HG03442 (cell line): ENCODE data around the gene FGFR3.

ENCODE experiments used
- ATAC-seq: cut with Tn5 transposase; IDR thresholded peaks from one replicate; pipeline ENCODE4 v1.9.1; 2021; ENCODE audit warnings: mild to moderate bottlenecking, moderate library complexity; ENCODE audit not compliant: unreplicated experiment

The FGFR3 gene

GRCh38 chr4:1801286-1801958 is 8.3 kb downstream of the FGFR3 start:
- ATAC-seq = no peak

GRCh38 chr4:1802151-1802715 is 9.1 kb downstream of the FGFR3 start:
- no peak for ATAC-seq

DNA sequence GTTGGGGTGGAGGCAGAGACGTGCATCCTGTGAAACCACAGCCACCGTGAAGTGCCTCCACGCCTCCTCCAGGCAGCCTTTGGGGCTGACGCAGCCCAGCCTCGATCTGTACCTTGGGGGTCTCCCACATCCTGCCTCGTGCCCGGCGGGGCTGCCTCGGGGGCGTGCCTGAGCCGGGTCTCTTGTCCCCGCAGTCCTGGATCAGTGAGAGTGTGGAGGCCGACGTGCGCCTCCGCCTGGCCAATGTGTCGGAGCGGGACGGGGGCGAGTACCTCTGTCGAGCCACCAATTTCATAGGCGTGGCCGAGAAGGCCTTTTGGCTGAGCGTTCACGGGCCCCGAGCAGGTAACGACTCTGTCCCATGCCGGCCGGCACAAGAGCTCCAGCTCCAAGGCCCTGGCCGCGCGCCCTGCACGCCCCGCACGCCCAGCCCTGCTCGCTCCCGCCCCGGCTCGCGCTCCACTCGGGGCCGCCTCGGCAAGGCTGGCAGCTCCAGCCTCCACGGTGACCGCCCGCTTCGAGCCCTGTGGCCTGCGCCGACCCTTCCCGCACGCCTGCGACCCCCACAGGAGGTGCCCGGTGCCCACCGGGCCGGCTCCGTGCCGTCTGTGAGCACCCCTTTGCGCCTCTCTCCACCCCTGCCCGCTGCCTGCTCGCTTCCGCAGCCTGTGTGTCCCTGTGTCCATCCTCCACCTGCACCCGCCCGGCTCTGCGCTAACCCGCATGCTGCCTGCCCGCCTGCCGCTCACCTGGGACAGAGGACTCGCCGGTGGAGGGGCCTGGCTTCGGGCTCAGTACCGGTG is 9.8 kb downstream of the FGFR3 start:
- no peak for ATAC-seq

- no peak for ATAC-seq
Measured at GRCh38 chr4:1803523-1804423, 10.7 kb downstream of the FGFR3 start.

- ATAC-seq = no peak
Measured at GRCh38 chr4:1804638-1805492, 11.8 kb downstream of the FGFR3 start.

GRCh38 chr4:1805493-1806222 is 12.6 kb downstream of the FGFR3 start:
- no peak for ATAC-seq

GRCh38 chr4:1806223-1806564 is 13.1 kb downstream of the FGFR3 start:
- no peak for ATAC-seq

GRCh38 chr4:1806596-1807331 is 13.7 kb downstream of the FGFR3 start:
- ATAC-seq = no peak

DNA sequence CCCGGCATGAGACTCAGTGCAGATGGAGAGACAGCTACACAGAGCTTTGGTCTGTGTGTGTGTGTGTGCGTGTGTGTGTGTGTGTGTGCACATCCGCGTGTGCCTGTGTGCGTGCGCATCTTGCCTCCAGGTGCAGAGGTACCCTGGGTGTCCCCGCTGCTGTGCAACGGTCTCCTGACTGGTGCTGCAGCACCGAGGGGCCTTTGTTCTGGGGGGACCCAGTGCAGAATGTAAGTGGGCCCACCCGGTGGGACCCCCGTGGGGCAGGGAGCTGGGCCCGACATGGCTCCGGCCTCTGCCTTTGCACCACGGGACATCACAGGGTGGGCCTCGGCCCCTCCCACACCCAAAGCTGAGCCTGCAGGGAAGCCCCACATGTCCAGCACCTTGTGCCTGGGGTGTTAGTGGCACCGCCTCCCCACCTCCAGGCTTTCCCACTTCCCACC is 14.3 kb downstream of the FGFR3 start:
- no peak for ATAC-seq

- no peak for ATAC-seq
Measured at GRCh38 chr4:1808396-1808795, 15.3 kb downstream of the FGFR3 start.

GRCh38 chr4:1808851-1809753 is 16.0 kb downstream of the FGFR3 start:
- no peak for ATAC-seq

DNA sequence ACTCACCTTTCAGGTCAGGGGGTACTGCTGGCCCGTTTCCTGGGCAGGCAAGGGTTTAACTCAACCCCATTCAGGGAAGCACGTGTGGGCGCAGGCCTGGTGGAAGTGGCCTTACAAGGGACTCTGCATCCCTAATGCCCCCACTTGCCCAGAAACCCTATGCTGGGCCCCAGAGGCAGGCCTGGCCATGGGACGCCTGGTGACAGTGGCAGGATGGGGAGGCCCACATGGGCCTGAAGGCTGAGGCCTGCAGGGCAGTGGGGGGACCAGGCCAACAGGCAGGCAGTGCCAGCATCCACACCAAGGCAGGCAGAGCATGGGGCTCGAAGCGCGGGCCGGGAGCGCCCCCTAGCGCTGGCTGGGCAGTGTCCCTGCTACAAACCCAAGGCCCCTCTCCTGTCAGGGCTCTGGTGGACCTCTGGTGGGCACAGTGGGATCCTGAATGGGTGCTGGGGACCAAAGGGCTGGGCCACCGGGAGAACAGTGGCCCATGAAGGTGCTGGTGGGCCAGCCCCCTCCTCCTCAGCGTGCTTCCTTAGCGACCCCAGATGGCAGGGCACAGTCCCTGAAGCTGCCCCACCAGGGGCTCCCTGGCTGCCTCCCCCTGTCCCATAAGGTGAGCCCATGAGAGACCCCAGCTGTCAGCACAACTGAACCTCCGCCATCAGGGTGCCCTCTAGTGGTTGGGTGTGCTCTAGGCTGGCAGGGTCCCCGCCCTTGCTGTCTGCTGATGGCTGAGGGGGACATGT is 16.8 kb downstream of the FGFR3 start:
- no peak for ATAC-seq

GRCh38 chr4:1810765-1811164 is 17.7 kb downstream of the FGFR3 start:
- ATAC-seq = no peak

DNA sequence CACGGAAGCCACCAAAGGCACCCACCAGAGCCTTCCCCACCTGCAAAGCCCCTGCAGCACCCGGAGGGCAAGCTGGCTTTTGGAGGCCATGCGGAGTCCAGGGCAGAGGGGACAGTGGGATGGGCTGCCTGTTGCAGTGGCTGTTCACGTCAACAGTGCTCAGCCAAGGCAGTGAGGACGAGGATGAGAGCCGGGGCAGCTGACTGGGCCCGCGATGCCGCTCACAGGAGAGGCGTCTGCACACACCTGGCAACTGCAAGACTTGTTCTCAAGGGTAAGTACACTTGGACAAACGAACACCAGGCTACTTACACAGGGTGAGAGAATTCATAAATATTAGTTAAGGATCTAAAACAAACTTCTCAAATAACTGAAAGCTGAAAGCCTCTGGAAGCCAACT is 19.6 kb downstream of the FGFR3 start:
- ATAC-seq = no peak

DNA sequence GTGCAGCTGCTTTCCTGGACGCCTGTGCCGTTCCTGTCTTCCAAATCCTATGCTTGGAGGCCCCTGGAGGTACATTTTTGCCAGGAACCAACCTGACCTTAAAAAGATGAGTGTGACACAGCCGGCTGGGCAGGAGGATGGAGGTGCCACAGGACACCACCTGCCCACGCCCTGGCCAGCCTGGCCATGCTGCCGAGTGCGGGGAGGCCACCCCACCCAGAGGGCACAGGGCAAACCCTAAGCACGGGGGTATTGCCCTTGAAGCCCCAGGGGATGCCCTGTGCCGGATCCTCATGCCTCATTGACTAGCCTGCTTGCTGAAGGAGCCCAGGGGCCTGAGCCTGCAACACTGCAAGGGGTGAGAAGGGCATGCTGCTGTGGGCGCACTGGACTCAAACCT is 20.1 kb downstream of the FGFR3 start:
- no peak for ATAC-seq

GRCh38 chr4:1813915-1814314 is 20.8 kb downstream of the FGFR3 start:
- no peak for ATAC-seq

- ATAC-seq = no peak
Measured at GRCh38 chr4:1814453-1814852, 21.4 kb downstream of the FGFR3 start.
